ENCODE results near the gene RALGAPA2. TPM values are rescaled to one million over a fixed set of nuclear protein-coding genes. Genes with fewer than 3 reads are reported as not detected.
A peak's percentile ranks its signal among the peaks of the same experiment; 100 is the strongest.

RALGAPA2 gene
- polyA plus RNA-seq, 1 experiment, result 2.2 TPM

DNA sequence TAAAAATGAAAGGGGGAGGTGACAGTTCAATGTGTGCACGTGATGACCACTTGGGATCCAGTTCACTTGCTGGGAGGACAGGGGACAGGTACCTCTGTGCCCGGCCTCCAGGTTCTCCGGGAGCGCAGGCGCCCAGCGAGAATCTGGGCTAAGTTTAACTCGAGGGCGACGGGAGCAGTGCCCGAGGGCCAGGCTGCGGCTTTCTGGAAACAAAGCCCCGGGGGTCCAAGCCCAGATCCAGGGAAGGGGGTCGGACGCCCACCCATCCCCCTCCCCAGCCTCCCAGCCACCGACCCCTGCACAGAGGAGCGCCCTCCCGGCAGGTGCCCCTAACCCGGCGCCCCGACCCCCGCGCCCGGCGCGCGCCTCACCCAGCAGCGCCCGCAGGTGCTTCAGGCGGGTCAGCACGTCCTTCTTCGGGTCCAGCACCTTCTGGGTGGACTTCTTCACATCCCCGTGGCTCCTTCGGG, 405 bp downstream of the RALGAPA2 start:
- CTCF ChIA-PET, result no interaction called here
- DNase-seq (ENCODE audit: low read depth, low spot score), result no peak
- POLR2A ChIA-PET, result interaction anchor here (0.6 to 1.3 kb wide), 3 partner anchors 46 to 639 kb away, joined by 3 to 4 read pairs (median 4); no protein-coding TSS in a partner anchor
- TF ChIP-seq, protein P1, sequence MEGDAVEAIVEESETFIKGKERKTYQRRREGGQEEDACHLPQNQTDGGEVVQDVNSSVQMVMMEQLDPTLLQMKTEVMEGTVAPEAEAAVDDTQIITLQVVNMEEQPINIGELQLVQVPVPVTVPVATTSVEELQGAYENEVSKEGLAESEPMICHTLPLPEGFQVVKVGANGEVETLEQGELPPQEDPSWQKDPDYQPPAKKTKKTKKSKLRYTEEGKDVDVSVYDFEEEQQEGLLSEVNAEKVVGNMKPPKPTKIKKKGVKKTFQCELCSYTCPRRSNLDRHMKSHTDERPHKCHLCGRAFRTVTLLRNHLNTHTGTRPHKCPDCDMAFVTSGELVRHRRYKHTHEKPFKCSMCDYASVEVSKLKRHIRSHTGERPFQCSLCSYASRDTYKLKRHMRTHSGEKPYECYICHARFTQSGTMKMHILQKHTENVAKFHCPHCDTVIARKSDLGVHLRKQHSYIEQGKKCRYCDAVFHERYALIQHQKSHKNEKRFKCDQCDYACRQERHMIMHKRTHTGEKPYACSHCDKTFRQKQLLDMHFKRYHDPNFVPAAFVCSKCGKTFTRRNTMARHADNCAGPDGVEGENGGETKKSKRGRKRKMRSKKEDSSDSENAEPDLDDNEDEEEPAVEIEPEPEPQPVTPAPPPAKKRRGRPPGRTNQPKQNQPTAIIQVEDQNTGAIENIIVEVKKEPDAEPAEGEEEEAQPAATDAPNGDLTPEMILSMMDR (IDR thresholded peaks at IDR 0.05; ENCODE audit: low read depth, low read length), result no peak
- H3K4me3 ChIP-seq (ENCODE audit: low read depth, low read length), result peak overlapping the region; percentile 74
- no peaks in the 10 kb centered on the region for H3K9me3 ChIP-seq (ENCODE audit: control insufficient read depth, insufficient read depth, low read length)
- no peak overlapping the region for H3K27ac ChIP-seq (ENCODE audit: low read depth, low read length)
- H3K27me3 ChIP-seq (ENCODE audit: control insufficient read depth, insufficient read depth, low read length), result no peaks in the 10 kb centered on the region

DNA sequence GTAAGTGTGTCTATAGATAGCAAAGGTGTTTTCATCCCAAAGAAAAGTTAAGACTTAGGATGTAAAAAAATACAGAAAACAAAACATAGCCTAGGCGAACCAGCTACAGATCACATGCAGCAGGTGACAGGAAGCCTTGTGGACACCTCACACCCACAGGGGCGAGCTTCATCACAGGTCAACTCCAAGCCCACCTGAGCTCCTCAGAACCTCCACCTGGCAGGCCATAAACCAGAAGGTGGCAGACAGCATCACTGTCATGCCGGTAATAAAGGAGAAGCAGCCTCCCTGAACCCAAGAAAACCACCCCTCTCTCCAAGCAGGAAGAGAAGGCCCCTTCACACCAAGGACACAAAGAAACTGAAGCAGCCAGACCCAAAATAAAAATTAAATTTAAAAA, 1.0 kb downstream of the RALGAPA2 start:
- ChIA-PET CTCF (no interaction called here), POLR2A (no interaction called here)
- no peak for DNase-seq (ENCODE audit: low read depth, low spot score)
- Histone ChIP-seq H3K27me3 (ENCODE audit: control insufficient read depth, insufficient read depth, low read length) (no peaks in the 10 kb centered on the region), H3K9me3 (ENCODE audit: control insufficient read depth, insufficient read depth, low read length) (no peaks in the 10 kb centered on the region), H3K27ac (ENCODE audit: low read depth, low read length) (no peak overlapping the region), H3K4me3 (ENCODE audit: low read depth, low read length) (peak overlapping the region; percentile 74)
- TF ChIP-seq, protein P1 (IDR thresholded peaks at IDR 0.05; ENCODE audit: low read depth, low read length), result no peak

DNA sequence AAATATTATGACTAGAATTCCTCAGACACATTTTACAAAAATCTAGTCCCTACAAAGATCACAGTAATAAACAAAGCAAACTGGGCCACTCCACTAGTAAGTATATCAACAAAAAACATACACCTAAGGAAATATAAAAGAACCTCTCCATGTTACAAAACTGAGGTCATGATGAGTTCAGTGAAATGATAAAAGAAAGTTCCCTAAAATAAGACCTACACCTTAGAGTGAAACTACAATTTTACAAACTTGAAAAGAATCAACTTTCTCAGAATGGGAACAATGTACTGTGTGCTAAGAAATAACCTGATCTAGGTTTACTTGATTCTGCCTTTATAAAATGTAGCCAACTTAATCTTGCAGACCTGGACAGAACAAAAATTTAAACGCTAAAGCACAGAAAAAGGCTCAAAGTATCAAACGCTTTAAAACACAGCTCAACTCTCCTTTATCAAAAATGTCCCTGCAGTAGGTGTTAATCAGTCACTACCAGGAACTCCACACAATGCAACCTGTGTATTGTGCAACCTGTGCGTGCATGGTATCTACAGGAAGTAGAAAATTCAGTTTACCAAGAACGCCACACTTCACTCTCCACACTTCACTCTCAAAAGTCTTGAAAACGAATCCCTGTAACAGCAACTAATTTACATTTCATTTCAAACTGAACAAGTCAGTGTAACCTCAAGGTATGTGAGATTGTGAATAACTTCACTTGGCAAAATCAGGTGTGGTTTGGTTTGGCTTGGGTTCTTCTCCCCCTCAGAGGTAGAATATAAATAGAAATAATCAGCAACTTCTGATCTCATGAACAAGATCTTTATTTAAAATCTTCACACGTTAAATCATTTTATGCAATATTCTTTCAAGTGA, 1.8 kb downstream of the RALGAPA2 start:
- H3K4me3 ChIP-seq (ENCODE audit: low read depth, low read length), result no peak overlapping the region
- H3K27me3 ChIP-seq (ENCODE audit: control insufficient read depth, insufficient read depth, low read length), result no peaks in the 10 kb centered on the region
- ChIA-PET CTCF (no interaction called here), POLR2A (no interaction called here)
- no peak overlapping the region for H3K27ac ChIP-seq (ENCODE audit: low read depth, low read length)
- TF ChIP-seq, protein P1 (IDR thresholded peaks at IDR 0.05; ENCODE audit: low read depth, low read length), result no peak
- H3K9me3 ChIP-seq (ENCODE audit: control insufficient read depth, insufficient read depth, low read length), result no peaks in the 10 kb centered on the region
- DNase-seq (ENCODE audit: low read depth, low spot score), result no peak

DNA sequence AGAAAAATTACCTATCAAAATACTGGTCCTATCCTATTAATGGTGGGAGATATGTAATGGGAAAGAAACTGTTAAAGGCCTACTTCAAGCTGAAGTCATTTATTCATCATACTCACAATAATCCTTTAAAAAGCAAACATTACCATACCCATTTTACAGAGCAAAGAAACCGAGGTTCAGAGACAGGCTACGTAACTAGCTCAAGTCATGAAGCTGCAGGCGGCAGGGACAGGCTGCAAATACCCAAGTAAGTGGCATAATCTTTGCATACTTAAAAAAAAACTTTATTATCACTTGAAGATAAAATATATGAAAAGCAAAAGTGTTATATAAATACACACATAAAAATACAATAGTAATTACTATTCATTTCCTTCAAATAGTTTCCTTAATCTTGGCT, 2.6 kb downstream of the RALGAPA2 start:
- Histone ChIP-seq H3K27ac (ENCODE audit: low read depth, low read length) (no peak overlapping the region), H3K27me3 (ENCODE audit: control insufficient read depth, insufficient read depth, low read length) (no peaks in the 10 kb centered on the region), H3K4me3 (ENCODE audit: low read depth, low read length) (no peak overlapping the region), H3K9me3 (ENCODE audit: control insufficient read depth, insufficient read depth, low read length) (no peaks in the 10 kb centered on the region)
- POLR2A ChIA-PET, result no interaction called here
- TF ChIP-seq, protein P1 (IDR thresholded peaks at IDR 0.05; ENCODE audit: low read depth, low read length), result no peak
- CTCF ChIA-PET, result no interaction called here
- no peak for DNase-seq (ENCODE audit: low read depth, low spot score)

DNA sequence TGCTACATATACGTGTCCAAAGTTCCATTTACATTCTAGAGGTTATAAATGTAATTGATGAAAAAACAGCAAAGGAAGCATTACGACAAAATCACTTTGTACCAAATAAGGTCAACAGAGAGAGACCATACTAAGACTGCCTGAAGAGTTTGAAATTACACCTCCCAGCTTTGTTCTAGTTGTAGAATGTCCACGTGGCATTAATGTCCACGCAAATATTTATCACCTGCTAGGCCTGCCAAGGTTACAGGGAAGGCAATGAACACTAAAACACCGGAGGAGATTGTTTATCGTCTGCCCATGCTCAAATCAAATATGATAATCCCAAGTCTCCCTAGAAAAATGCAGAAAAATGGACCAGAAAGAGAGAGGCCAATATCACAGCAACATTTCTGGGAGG, 6.2 kb downstream of the RALGAPA2 start:
- ChIA-PET CTCF (no interaction called here), POLR2A (no interaction called here)
- no peak for DNase-seq (ENCODE audit: low read depth, low spot score)
- H3K4me3 ChIP-seq (ENCODE audit: low read depth, low read length), result no peak overlapping the region
- H3K27me3 ChIP-seq (ENCODE audit: control insufficient read depth, insufficient read depth, low read length), result no peaks in the 10 kb centered on the region
- TF ChIP-seq, protein P1 (IDR thresholded peaks at IDR 0.05; ENCODE audit: low read depth, low read length), result no peak
- H3K9me3 ChIP-seq (ENCODE audit: control insufficient read depth, insufficient read depth, low read length), result no peaks in the 10 kb centered on the region
- no peak overlapping the region for H3K27ac ChIP-seq (ENCODE audit: low read depth, low read length)
